HG03439 (cell line): Measurements from ENCODE around the gene SORCS2.
"Not testable (repeated sequence)": the region's sequence is repeated elsewhere in the genome, so short reads cannot be mapped to it uniquely, and the experiment has no call there.

Experiments
- ATAC-seq: cut with Tn5 transposase; IDR thresholded peaks from one replicate; pipeline ENCODE4 v1.9.1; 2021; ENCODE audit warnings: mild to moderate bottlenecking, moderate library complexity; ENCODE audit not compliant: unreplicated experiment

Gene SORCS2

DNA sequence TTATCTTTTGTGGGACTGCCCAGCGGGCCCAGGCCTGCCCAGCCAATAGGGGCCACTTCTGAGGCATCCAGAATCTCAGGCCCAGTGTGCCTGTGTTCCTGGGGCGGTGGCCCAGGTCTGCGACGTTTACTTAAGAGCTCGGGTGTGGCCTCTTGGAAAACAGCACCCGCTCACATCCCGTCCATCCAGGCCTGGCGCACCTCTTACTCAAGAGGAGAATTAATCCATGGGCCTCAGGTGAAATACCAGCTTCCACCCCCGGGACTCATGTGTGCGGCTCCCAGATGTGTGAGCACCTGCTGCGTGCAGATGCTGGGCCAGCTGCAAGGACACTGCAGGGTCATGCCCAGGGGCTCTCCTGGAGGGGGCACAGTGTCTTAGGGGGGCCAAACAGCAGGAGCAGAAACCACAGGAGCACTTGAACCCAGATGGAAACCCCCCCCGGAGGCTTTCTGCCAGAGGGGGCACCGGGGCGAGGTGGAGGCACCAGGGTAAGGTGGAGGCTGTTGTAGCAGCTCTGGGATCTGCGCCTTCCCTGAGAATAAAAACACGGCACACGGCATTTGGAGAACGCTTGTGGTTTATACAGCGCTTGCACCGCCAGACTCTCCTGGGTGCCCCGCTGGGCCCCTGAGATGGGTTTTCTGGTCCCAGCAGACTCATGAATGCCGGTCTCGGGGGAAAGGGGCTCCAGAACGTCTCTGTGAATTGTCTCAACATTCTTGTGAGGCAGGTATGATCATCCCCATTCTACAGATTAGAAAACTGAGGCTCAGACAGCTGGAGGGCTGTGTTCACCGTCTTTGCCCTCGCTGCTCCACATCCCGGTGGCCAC lies 239.6 kb downstream of the SORCS2 start:
- no peak for ATAC-seq

DNA sequence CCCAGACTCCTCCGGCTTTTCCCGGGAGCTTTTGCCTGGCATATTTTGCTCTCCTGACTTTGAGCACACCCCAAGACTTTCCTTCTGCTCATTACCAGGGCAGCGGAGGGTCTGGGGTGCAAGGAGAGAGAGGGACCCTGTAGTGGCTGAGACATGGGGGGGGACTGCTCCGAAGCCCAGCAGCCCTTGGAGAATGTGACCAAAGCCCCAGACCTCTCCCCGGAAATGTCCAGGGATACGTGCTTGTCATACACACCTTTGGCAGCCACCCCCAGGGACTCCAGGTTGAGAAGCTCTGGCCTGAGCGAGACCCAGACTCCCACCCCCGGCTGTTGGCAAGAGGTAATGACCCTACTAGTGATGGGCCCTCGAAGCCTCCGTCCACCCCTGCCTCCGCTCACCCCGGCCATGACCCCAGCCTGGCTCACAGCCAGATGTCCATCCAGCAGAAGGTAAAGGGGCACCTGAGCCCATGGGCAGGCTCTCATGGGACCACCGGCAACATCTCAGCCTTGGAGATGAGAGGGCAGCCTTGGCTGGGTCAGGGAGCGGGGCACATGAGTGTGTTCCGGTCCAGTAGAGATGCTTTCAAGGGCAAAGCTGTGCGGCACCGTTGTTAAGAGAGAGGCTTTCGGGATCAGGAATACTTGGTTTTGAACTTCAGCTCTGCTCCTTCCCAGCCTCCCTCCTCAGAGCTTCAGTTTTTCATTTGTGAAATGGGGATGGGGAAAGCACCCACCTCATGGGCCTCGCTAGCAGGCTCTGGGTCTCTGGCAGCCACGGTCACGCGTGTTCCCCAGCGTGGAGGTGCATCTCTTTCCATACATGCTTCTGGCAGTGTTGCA lies 240.4 kb downstream of the SORCS2 start:
- ATAC-seq: no peak

DNA sequence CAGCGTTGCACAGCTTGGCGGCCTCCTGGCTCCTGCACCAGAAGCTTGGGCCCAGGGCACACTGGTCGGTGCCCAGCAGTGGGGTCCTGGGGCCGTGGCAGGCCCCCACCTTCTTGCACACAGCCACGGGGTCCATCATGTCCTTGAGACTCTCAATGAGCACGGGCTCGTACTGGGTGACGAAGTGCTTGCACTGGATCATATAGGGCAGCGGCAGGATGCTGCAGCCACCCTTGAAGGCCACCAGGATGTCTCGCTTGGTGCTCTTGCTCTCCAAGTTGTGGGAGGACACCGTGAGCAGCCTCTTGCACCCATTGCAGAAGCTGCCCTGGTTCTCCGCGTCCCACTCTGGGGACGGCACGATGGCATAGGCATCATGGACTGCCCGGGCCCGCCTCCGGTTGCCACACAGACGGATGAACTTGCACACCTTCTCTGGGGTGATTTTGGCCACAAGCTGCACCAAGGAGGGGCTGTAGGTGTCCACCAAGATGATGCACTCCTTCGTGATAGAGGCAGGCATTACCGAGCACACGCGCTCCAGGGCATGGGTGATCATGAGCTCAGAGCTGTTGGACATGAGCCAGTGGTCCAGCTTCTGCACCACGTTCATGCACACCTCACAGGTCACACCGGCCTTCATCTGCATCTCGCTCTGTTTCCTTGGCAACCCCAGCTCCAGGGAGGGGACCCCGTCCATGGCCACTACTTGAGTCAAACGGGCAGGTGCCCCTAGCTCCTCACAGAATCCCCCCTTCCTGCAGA lies 241.2 kb downstream of the SORCS2 start:
- ATAC-seq: no peak

DNA sequence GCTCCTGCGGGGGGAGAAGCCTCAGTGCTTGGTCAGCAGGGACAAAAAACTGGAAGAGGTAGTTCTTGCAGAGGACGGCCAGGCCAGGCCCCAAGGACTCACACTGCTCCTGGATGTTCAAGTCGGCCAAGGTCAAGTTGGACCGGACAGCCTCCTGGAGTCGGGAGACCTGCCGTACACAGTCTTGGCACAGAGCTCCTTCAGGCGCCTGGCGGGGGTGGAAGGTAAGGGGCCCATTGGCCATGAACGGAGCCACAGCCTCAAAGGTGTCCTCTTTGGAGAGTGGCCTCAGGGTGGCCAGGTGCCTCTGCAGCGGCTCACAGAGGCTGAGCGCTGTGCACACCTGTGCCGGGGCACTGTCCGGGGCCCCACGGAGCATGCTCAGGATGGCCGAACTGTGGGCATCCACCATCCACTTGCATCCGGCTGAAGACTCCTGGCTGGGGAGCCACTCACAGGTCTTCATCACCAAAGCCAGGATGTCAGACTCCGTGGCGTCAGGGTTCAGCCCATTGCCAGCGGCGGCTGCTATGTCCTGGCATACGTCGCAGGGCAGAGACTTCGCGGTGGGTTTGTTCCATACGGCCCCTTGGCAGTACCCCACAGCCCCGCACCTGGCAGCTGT lies 241.9 kb downstream of the SORCS2 start:
- no peak for ATAC-seq

DNA sequence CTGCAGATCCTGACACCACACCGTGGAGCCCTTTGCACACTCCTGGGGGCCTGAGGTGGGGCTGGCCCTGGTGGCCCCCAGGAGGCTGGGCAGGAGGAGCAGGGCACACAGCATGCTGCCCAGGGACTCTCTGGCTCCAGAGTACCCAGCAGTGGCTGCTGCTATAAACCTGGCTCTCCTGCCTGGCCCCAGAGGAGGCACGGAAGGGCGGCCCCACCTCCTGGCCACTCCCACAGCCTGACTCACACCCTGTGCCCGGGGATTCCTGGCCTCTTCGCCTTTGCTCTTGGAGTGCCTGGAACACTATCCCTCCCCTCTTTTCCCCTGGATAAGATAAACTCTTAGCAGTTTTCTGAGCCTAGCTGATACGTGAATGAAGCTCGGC lies 242.4 kb downstream of the SORCS2 start, which contains the start of gene PSAPL1:
PSAPL1 (minus strand) TSS at position 165 of the 385 bp plus-strand sequence; CDS start at position 114, 51 bp downstream.
- ATAC-seq: no peak

DNA sequence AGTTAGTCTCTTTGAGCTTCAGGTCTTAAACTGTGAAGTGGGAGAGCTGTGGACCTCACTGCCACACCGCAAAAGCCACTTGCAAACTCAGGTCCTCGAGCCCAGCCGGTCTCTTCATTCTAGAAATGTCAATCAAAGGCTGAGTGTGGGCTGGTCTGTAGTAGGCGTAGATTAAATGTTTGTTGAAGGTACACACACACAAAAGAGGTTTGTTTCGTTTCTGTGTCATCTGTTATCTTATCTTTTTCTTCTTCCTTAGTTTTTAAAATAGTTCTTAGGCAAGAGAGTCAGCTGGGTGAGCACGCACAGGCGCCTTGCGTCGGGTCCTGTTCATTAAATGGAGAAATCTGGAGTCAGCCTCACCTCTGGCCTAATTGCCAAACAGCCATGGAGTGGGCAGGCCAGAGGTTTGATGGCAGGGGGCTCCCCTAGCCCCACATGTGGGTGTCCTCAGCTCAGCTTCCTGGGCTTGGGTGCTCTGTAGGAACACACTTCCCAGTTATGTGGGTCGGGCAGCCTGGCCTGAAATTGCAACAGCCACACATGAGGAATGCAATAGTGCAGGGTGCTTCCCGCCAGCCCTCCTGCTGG lies 243.2 kb downstream of the SORCS2 start:
- ATAC-seq: no peak

DNA sequence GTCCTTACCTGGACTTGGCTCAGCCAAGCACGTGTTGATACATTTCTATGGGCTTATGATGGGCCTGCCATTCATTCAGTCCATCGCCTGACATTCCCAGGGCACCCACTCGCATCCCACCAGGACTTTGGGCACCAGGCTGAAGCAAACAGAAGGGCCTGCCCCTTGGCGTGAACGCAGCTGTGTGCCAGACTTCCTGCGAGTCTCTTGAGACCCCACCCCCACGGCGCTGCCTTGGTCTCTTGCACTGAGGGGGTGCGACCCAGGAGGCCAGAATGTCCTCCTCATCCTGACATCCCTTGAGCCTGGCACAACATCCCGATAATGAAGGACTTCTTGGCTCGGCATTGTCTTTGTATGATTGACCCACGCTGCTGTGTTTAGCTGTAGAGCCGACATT lies 243.9 kb downstream of the SORCS2 start:
- no peak for ATAC-seq

DNA sequence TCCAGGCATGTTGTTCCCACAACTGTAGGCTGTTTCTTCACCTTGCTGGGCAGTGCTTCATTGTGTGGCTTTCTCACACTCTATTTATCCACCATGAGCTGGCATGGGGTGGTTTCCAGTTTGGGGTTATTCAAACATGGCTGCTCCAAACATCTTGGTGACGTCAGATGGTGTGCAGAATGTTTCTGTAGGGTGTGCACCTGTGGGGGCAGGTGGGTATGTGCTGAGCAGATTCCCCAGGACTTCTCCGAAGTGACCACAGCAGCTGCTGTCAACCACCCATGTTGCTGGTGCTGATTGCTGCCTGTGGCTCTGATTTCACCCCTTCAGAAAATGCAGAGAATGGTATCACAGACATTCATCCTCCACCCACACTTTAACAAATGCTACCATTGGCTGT lies 247.4 kb downstream of the SORCS2 start:
- no peak for ATAC-seq

DNA sequence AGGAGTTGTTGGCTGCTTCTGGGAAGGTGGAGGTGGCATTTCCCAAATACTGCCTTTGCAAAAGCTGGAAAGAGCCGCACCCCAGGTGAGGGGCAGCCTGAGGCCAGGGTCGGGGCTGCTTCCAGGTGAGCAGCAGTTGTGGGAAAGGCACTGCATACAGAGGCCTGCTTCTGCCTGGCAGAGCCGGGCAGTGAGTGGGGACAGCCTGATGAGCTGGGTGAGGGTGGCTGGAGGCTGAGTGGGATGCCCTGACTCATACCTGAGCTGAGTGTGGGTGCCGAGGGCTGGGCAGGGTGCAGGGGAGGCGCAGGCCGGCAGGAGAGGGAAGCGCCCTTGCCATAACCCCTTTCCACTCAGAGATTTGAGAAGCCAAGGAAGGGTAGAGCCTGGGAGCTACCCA lies 248.9 kb downstream of the SORCS2 start:
- ATAC-seq: no peak

DNA sequence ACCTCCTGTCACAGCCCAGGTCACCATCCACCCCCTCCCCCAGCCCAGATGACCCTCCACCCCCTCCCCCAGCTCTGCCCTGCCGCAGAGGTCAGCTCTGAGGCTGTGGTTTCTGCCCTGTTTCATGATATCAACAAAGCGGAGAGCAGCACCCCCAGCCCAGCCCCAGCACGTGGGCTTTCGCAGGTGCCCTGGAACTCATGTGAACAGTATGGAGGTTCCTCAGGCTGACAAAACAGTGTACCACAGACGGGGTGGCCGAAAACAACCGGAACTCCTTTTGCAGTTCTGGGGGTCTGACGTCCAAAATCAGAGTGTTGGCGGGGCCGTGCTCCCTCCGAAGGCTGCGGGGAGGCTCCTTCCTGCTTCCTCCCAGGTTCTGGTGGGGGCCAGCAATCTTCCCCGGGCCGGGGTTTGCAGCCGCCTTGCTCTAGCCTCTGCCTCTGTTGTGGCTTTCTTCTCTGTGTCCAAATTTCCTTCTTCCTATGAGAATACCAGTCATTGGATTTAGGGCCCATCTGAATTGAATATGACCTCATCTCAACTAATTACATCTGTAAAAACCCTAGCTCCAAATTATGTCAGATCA lies 250.3 kb downstream of the SORCS2 start:
- ATAC-seq: no peak

DNA sequence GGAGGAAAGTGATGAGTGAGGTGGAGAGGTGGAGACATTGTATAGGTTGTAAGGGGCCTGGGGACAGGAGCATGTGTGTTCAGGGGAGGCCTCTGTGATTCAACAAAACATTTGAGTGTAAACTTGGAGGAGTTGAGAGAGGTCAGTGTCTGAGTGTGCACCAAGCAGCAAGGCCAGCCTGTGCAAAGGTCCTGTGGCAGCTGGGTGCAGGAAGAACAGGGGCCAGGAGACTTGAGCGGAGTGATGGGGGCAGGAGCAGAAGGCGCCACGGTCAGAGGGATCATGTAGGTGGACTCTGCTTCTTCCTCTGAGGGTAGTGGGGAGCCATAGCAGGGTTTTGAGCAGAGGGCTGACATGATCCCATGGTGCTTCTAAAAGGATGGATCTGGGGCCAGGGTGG lies 252.0 kb downstream of the SORCS2 start:
- ATAC-seq: no peak

DNA sequence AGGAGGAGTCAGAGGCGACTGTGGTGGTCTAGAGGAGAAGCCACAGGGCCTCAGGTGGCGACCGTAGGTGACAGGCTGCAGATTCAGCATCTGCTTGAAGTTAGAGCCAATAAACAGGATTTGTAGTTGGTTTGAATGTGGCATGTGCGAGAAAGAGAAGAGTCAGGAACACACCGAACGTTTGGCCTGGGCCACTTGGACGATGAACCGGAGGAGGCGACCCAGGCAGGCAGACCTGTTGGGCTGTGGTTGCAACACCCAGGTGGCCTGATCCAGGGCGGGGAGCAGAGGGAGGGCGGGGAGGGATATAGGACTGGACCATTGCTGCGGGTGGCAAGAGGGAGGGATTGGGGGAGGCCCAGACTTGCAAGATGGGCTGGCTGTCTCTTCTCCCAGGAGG lies 252.4 kb downstream of the SORCS2 start:
- ATAC-seq: no peak

DNA sequence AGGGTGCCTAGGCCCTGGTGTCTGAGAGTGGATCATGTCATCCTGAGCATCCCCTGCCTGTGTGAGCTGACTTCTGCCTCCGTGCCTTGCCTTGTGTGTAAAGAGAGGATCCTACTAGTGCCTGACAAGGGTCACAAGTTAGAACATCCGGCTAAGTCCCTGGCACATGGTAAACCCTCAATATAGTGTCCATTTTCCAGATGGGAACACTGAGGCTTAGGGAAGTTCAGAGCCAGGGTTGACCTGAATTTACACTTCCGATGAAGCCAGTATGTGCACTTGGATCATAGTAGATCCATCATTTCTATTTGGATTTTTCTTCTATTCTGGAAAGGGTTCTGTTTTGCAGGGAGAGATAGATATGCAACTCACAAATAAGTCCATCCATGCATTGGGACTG lies 254.9 kb downstream of the SORCS2 start:
- no peak for ATAC-seq

DNA sequence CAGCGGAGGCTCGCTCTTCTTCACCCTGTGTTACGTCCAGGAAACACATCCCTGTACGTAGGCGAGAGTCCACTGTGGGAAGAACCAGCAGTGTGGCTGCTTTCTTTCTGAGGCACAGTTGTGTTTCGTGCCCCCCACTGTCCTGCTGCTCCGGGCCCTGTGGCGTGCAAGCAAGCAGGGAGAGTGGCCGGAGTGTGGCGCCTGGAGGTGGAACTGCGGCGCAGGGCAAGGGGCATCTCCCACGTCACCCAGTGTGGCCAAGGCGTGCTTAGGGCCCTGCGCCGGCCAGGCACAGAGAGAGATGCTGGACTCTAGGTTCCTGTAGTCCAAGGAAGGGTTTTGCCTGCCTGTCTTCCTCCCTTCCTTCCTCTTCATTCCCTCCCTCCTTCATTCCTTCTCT lies 255.7 kb downstream of the SORCS2 start:
- no peak for ATAC-seq

DNA sequence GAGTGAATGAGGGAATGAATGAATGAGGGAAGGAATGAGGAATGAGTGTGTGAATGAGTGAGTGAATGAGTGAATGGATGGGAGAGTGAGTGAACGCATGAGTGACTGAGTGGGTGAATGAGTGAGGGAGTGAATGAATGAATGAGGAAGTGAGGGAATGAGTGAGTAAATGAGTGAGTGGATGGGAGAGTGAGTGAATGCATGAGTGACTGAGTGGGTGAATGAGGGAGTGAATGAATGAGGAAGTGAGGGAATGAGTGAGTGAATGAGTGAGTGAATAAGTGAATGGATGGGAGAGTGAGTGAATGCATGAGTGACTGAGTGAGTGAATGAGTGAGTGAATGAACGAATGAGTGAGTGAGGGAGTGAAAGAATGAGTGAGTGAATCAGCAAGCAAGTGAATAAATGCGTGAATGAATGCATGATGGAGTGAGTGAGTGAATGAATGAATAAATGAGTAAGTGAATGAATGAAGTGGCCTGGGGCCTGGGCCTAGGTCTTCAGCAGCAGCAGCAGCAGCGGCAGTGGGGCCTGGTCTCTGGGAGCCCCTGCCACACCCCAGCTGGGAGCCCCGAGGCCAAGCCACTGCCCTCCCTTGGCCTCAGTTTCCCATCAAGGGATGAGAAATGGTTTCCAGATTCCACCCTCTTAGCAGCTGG lies 258.6 kb downstream of the SORCS2 start:
- no peak for ATAC-seq

DNA sequence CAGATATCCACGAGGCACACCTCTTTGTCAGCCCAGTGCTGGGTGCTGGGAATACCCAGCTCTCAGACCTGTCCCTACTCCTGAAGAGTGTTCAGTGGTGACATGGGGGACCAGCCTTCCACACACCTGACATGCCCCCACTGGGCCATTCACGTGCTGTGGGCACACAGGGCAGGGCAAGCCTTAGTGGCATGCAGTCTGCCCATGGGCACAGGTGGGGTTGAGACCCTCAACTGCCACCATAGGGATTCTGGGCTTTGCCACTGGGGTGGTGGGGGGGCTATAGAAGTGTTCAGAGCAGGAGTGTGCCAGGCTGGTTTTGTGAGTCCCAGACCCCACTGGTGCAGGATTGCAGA lies 259.1 kb downstream of the SORCS2 start:
- no peak for ATAC-seq

DNA sequence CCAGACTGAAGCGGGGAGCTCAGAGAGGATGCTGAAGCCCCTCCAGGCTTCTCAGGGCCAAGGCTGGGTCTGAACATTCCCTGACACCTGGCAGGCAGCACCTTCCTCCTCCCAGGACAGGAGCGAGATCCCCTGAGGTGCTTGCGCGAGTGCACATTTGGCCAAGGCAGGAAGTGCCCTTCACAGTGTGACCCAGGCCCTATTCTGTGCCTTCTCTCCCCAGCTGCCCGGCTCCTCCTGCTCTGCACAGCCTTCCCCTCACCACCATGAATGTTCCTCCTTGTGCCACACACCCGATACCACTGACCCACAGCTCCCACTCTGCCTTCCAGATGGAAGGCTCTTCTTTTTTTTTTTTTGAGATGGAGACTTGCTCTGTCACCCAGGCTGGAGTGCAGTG lies 259.5 kb downstream of the SORCS2 start:
- no peak for ATAC-seq

DNA sequence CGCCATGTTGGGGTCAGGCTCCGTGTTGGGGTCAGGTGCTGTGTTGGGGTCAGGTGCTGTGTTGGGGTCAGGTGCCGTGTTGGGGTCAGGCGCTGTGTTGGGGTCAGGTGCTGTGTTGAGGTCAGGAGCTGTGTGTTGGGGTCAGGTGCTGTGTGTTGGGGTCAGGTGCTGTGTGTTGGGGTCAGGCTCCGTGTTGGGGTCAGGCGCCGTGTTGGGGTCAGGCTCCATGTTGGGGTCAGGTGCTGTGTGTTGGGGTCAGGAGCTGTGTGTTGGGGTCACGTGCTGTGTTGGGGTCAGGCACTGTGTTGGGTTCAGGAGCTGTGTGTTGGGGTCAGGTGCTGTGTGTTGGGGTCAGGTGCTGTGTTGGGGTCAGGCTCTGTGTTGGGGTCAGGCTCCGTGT lies 260.5 kb downstream of the SORCS2 start:
- not testable (repeated sequence) for ATAC-seq

DNA sequence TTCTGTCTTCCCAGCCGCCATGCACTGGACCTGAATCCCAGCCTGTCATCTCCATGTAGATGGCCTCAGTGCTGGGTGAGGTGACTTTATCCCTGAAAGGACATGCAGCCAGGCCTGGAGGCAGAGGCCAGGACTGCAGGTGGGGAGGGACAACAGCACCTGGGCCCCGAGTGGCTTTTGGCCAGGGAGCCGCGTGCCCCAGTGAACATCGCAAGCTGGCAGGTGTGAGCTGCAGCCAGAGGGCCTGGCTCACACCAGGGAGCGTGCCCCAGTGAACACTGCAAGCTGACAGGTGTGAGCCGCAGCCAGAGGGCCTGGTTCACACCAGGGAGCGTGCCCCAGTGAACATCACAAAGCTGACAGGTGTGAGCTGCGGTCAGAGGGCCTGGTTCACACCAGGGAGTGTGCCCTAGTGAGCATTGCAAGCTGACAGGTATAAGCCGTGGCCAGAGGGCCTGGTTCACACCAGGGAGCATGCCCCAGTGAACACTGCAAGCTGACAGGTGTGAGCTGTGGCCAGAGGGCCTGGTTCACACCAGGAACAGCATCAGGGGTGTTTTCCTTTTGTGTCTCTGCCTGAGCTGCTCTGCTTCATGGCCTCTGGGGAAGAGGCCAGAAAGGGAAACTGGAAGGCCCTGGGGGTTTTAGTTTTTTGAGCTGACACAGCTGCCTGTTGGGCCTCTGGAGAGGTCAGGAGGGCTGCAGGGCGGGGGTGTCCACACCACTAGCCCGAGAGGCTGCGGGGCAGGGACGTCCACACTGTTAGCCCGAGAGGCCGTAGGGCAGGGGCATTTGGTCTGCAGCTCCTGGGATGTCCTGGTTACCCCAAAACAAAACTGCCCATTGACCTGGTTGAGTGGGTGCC lies 265.1 kb downstream of the SORCS2 start:
- no peak for ATAC-seq
